HepG2 (cell line): ENCODE data around the gene AIDA. TPM values are rescaled to one million over a fixed set of nuclear protein-coding genes. Genes with fewer than 3 reads are reported as not detected.

Experiments used
- ATAC-seq: fragments of 200-7000 bp; cut with Tn5 transposase; 3 replicates; pipeline ENCODE4 v1.9.1; 2020; ENCODE audit warnings: mild to moderate bottlenecking, moderate library complexity
- BruUV-seq: library from RNA; stranded (reverse); fragments of 400-500 nt; replicated peaks from 2 replicates; lab custom pipeline; 2021; lab: Mats Ljungman, UMichigan
- CTCF ChIA-PET: fragments of 300-600 bp; formaldehyde crosslinking; extraction: SDS; loops from one replicate; lab custom pipeline; 2021; ENCODE audit warnings: low total read pairs, inconsistent platforms, low intra/inter-chr PET ratio; lab: Yijun Ruan, JAX
- POLR2A ChIA-PET: fragments of 350-600 bp; sonication (Branson Sonifier 250); formaldehyde crosslinking; loops from one replicate; lab custom pipeline; 2020; ENCODE audit warnings: antibody characterized with exemption, inconsistent platforms; lab: Yijun Ruan, JAX
- DNase-seq: peaks from one replicate; pipeline ENCODE4 v3.0.0-alpha.2; 2015; ENCODE audit warnings: low spot score
- FAIRE-seq: peaks from 3 replicates; lab custom pipeline; 2011; peaks lifted over from hg19 to GRCh38; lab: Jason Lieb, UNC
- H2AFZ ChIP-seq: one replicate; pipeline ENCODE4 v1.6.1; 2011; ENCODE audit warnings: low read length, inconsistent platforms
- H3K27ac ChIP-seq: fragments of 300-600 bp; 3 replicates; pipeline ENCODE4 v1.8.0; 2011; ENCODE audit warnings: mixed run types, mild to moderate bottlenecking, mixed read lengths, low read length, inconsistent platforms; ENCODE audit not compliant: insufficient read depth; ENCODE audit errors: extremely low read length
- H3K27me3 ChIP-seq, 2 experiments: fragments of 200-600 bp in 1 of 2; 2 replicates in 1 of 2; 3 replicates in 1 of 2; pipeline versions ENCODE4 v1.6.0 to v1.8.0; 2011; ENCODE audit warnings: low read length in 2 of 2, mild to moderate bottlenecking in 2 of 2, moderate library complexity in 2 of 2, inconsistent platforms in 1 of 2; ENCODE audit not compliant: insufficient read depth in 2 of 2, control insufficient read depth in 1 of 2
- H3K36me3 ChIP-seq, 2 experiments: fragments of 200-600 bp in 1 of 2; replicated peaks in 1 of 2; 2 replicates in 1 of 2; 3 replicates in 1 of 2; pipeline versions ENCODE4 v1.5.1 to v1.8.0; 2011; ENCODE audit warnings: low read length in 2 of 2, inconsistent platforms in 1 of 2; ENCODE audit not compliant: insufficient read depth in 2 of 2, control insufficient read depth in 1 of 2
- H3K4me1 ChIP-seq: 2 replicates; pipeline ENCODE4 v1.5.1; 2012; ENCODE audit warnings: low read length, inconsistent platforms; ENCODE audit not compliant: insufficient read depth
- H3K4me2 ChIP-seq: 2 replicates; pipeline ENCODE4 v1.6.0; 2011; ENCODE audit warnings: low read depth, low read length, inconsistent platforms
- H3K4me3 ChIP-seq, 3 experiments: fragments of 200-600 bp in 1 of 3; sonication (generic), shearing (Covaris generic) in 1 of 3; replicated peaks in 1 of 3; 2 replicates each; pipeline ENCODE4 v1.5.1; 2011 to 2016; ENCODE audit warnings: low read length in 3 of 3, inconsistent platforms in 2 of 3, low read depth in 2 of 3, mild to moderate bottlenecking in 2 of 3, control low read depth in 1 of 3, mixed read lengths in 1 of 3; ENCODE audit not compliant: insufficient read depth in 1 of 3
- H3K79me2 ChIP-seq: one replicate; pipeline ENCODE4 v1.6.1; 2011; ENCODE audit warnings: low read length, inconsistent platforms; ENCODE audit not compliant: insufficient read depth
- H3K9ac ChIP-seq: 2 replicates; pipeline ENCODE4 v1.6.0; 2011; ENCODE audit warnings: mild to moderate bottlenecking, low read depth, low read length, inconsistent platforms; ENCODE audit not compliant: insufficient read depth
- H3K9me3 ChIP-seq: 2 replicates; pipeline ENCODE4 v1.5.1; 2012; ENCODE audit warnings: mild to moderate bottlenecking, low read length
- H4K20me1 ChIP-seq: 2 replicates; pipeline ENCODE4 v1.6.0; 2011; ENCODE audit warnings: inconsistent platforms, mild to moderate bottlenecking, low read length, moderate library complexity; ENCODE audit not compliant: insufficient read depth
- CENPX ChIP-seq: sonication (generic); formaldehyde crosslinking; IDR thresholded peaks from 2 replicates; pipeline ENCODE4 v1.9.0; 2021; ENCODE audit warnings: mild to moderate bottlenecking, missing genetic modification reagents, moderate library complexity
- DPF2 ChIP-seq: sonication (generic); formaldehyde crosslinking; IDR thresholded peaks from 2 replicates; pipeline ENCODE4 v1.4.0; 2020; ENCODE audit warnings: mild to moderate bottlenecking, low read depth, missing genetic modification reagents, borderline replicate concordance
- FLYWCH1 ChIP-seq: sonication (generic); formaldehyde crosslinking; IDR thresholded peaks from 2 replicates; pipeline ENCODE4 v1.8.1; 2023; ENCODE audit warnings: mild to moderate bottlenecking, missing genetic modification reagents
- KDM5A ChIP-seq: fragments of 200-600 bp; sonication (generic); IDR thresholded peaks from 2 replicates; pipeline ENCODE4 v1.7.0; 2018; ENCODE audit warnings: antibody characterized with exemption, mild to moderate bottlenecking, low read length, borderline replicate concordance
- MAFF ChIP-seq: IDR thresholded peaks from 2 replicates; pipeline ENCODE4 v1.6.1; 2011; ENCODE audit warnings: low read depth, low read length, improper control_type of control experiment
- MAFK ChIP-seq, 2 experiments: IDR thresholded peaks in 1 of 2; conservative IDR thresholded peaks in 1 of 2; 2 replicates each; pipeline ENCODE4 v1.6.1; 2011; ENCODE audit warnings: improper control_type of control experiment in 2 of 2, low read length in 2 of 2
- MIXL1 ChIP-seq: IDR thresholded peaks from 2 replicates; pipeline ENCODE4 v1.6.1; 2016
- NCOA5 ChIP-seq: sonication (generic); formaldehyde crosslinking; IDR thresholded peaks from 2 replicates; pipeline ENCODE4 v1.4.0; 2020; ENCODE audit warnings: missing genetic modification reagents
- NFIC ChIP-seq: IDR thresholded peaks from 2 replicates; pipeline ENCODE4 v1.6.1; 2012; ENCODE audit warnings: mild to moderate bottlenecking, low read length, inconsistent platforms
- RFX3 ChIP-seq: IDR thresholded peaks from 2 replicates; pipeline ENCODE4 v1.6.1; 2016; ENCODE audit warnings: missing biosample characterization, missing genetic modification reagents
- RXRA ChIP-seq: sonication (generic); formaldehyde crosslinking; IDR thresholded peaks from 2 replicates; pipeline ENCODE4 v1.5.1; 2020; ENCODE audit warnings: missing genetic modification reagents
- ZBTB21 ChIP-seq: sonication (generic); formaldehyde crosslinking; IDR thresholded peaks from 2 replicates; pipeline ENCODE4 v1.4.0; 2020; ENCODE audit warnings: missing genetic modification reagents
- ZNF337 ChIP-seq: sonication (generic); formaldehyde crosslinking; IDR thresholded peaks from 2 replicates; pipeline ENCODE4 v1.5.1; 2020; ENCODE audit warnings: missing genetic modification reagents, low read depth, mild to moderate bottlenecking, borderline replicate concordance
- ZNF460 ChIP-seq: sonication (generic); formaldehyde crosslinking; IDR thresholded peaks from 2 replicates; pipeline ENCODE4 v1.5.1; 2020; ENCODE audit warnings: missing genetic modification reagents, mild to moderate bottlenecking, borderline replicate concordance
- ZNF530 ChIP-seq: sonication (generic); formaldehyde crosslinking; IDR thresholded peaks from 2 replicates; pipeline ENCODE4 v1.5.0; 2020; ENCODE audit warnings: low read depth, mild to moderate bottlenecking, missing genetic modification reagents
- ZNF678 ChIP-seq: sonication (generic); formaldehyde crosslinking; IDR thresholded peaks from 2 replicates; pipeline ENCODE4 v1.4.0; 2020; ENCODE audit warnings: mild to moderate bottlenecking, missing genetic modification reagents
- ZNF776 ChIP-seq: sonication (generic); formaldehyde crosslinking; IDR thresholded peaks from 2 replicates; pipeline ENCODE4 v1.4.0; 2020; ENCODE audit warnings: mild to moderate bottlenecking, missing genetic modification reagents
- WGBS: methylation state at CpG from one replicate; pipeline ENCODE4 v1.1.6; 2017; ENCODE audit warnings: low lambda C conversion rate; 5-methylcytosine and 5-hydroxymethylcytosine counted together
- in situ Hi-C: cut with HindIII; loops from 2 replicates; pipeline ENCODE4 v1.10.0; 2017; ENCODE audit warnings: low pct_unique_long_range_greater_than_20kb; ENCODE audit not compliant: extremely low pct_ligation_motif_present
- intact Hi-C: fragments of 100-400 bp; cut with micrococcal nuclease; formaldehyde crosslinking; loops from one replicate; pipeline ENCODE4 v1.10.0; 2022; ENCODE audit not compliant: unreplicated experiment
- polyA plus RNA-seq, 8 experiments: library from polyadenylated mRNA; depleted of rRNA in 3 of 8; stranded (reverse) in 7 of 8; unstranded in 1 of 8; fragments of >200 nt; fragmentation: Illumina TruSeq in 4 of 8; extraction: Trizol in 4 of 8; gene quantifications; 2 replicates each; pipeline versions ENCODE4 v1.2.1 to v1.2.3, GENCODE V29; 2011 to 2016; ENCODE audit warnings: low read depth in 4 of 8, missing spikeins in 1 of 8, mixed read lengths in 1 of 8; ENCODE audit not compliant: insufficient read depth in 1 of 8
- total RNA-seq, 5 experiments: library from RNA; depleted of rRNA; stranded (reverse); fragments of >200 nt; fragmentation: Illumina TruSeq; extraction: Trizol; gene quantifications; 2 replicates each; pipeline ENCODE4 v1.2.3, GENCODE V29; 2016; ENCODE audit warnings: low read depth in 1 of 5

Gene AIDA
- total and polyA plus RNA-seq, 2 of the 13 experiments (the other 11 are each of a cell fraction or from before 2014, with no cell fraction given) = 17.5 to 35.4 TPM

DNA sequence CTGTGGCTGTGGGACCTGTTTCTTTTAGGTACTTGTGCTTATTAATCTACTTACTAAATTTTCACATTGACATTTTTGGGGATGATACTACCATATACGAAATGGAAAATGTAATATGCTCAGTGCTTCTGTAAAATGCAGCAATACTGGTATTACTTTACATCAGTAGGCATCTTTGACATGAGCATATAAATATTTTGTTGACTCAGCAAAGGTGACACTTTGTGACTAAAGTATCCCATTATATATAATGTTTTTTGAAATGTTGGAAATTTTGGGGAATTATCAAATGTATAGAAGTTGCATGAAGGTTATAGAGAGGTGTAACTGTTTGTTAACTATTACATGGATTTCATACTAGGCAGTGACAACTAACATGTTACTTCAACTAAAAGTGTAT is 22.4 kb upstream of the AIDA start:
- no TSS peak for BruUV-seq
- Histone ChIP-seq H3K36me3 (peaks cover 5 to 42% of the 10 kb centered on the region in 2 experiments; a peak in 4 of 5 replicates), H3K9me3 (no peaks in the 10 kb centered on the region), H4K20me1 (no peaks in the 10 kb centered on the region), H3K4me1 (no peaks in the 10 kb centered on the region), H2AFZ (no peak overlapping the region), H3K79me2 (no peaks in the 10 kb centered on the region), H3K9ac (no peak overlapping the region), H3K27ac (no peak overlapping the region), H3K27me3 (no peaks in the 10 kb centered on the region), H3K4me2 (no peak overlapping the region), H3K4me3 (no peak overlapping the region)
- POLR2A ChIA-PET = no interaction called here
- WGBS = 91% methylated on average over 1 of the region's 1 CpG
- CTCF ChIA-PET = no interaction called here
- TF ChIP-seq ZNF337 (CRISPR knock-in tag) = no peak
- TF ChIP-seq NCOA5 (CRISPR knock-in tag) = no peak
- peak; percentile 94 for TF ChIP-seq MAFF
- no peak for TF ChIP-seq KDM5A
- no peak for TF ChIP-seq RFX3 (CRISPR knock-in tag)
- TF ChIP-seq DPF2 (CRISPR knock-in tag) = no peak
- TF ChIP-seq RXRA (CRISPR knock-in tag) = no peak
- TF ChIP-seq ZNF460 (CRISPR knock-in tag) = no peak
- peak; percentile 89 to 97 for TF ChIP-seq MAFK (conservative IDR thresholded peaks at IDR 0.05 in 1 of 2, IDR thresholded peaks at IDR 0.05 in 1 of 2; ENCODE audit: low read length in 2 of 2)
- TF ChIP-seq ZNF776 (CRISPR knock-in tag) = no peak
- no peak for TF ChIP-seq ZBTB21 (CRISPR knock-in tag)
- TF ChIP-seq NFIC = no peak
- TF ChIP-seq CENPX = no peak
- no peak for TF ChIP-seq MIXL1 (CRISPR knock-in tag)
- TF ChIP-seq ZNF678 (CRISPR knock-in tag) = no peak
- TF ChIP-seq ZNF530 (CRISPR knock-in tag) = no peak
- no peak for TF ChIP-seq FLYWCH1 (CRISPR knock-in tag)
- DNase-seq = no peak
- FAIRE-seq = no peak
- no peak for ATAC-seq
- intact Hi-C loops (no loop called here), in situ Hi-C loops (no loop called here)
